DOHH2 (cell line): ENCODE measurements around the gene GNAT1.

Source experiments
- EZH2phosphoT487 ChIP-seq: fragments of 200-600 bp; sonication (generic); IDR thresholded peaks from 2 replicates; pipeline ENCODE4 v1.6.1; 2017; ENCODE audit warnings: borderline replicate concordance, mild to moderate bottlenecking, antibody characterized with exemption, low read length, moderate library complexity, mixed read lengths
- TF ChIP-seq, protein P1 (sequence below): fragments of 200-600 bp; sonication (generic); IDR thresholded peaks from one replicate; pipeline ENCODE4 v1.5.1; 2014; ENCODE audit warnings: antibody characterized with exemption, mild to moderate bottlenecking, low read depth, low read length; ENCODE audit not compliant: poor library complexity, severe bottlenecking

DNA sequence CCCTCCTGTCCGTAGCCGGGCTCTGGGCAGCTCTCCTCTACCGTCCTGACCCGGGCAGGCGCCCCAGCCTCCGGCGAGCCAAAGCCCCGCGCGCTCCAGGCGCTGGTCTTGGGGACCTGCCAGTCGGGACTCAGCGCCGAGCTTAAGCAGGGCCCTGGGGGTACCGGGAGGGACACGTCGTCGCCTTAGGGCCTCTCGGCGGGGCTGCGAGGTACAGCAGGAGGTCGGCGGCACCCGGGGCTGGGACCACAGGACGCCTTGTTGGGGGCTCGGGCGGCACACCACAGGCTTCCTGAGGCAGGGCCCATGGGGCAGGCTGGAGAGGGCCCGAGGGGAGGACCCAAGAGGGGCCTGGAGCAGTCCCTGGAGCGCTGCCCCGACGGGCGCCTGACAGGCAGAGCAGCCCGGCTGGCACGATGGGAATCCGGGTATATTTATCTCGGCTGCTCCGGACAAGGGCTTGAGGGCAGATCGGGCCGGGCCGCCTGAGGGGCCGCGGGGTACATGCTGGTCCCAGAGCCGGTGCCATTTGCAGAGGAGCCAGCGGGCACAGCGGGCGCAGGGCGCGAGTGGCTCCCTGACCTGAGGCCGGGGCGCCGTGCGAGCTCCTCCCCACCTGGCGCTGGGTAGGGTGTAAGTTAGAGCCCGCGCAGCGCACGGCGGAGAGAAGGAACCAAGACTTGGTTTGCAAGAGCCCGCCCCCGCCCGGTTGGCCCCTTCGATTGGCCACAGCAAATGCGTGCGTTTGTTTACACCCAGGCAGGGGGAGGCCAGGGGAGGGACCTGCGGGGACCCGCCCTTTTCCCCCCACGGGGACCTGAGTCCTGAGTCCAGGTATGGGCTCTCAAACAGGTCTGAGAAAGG is 14.2 kb downstream of the GNAT1 start:
- TF ChIP-seq, protein P1, sequence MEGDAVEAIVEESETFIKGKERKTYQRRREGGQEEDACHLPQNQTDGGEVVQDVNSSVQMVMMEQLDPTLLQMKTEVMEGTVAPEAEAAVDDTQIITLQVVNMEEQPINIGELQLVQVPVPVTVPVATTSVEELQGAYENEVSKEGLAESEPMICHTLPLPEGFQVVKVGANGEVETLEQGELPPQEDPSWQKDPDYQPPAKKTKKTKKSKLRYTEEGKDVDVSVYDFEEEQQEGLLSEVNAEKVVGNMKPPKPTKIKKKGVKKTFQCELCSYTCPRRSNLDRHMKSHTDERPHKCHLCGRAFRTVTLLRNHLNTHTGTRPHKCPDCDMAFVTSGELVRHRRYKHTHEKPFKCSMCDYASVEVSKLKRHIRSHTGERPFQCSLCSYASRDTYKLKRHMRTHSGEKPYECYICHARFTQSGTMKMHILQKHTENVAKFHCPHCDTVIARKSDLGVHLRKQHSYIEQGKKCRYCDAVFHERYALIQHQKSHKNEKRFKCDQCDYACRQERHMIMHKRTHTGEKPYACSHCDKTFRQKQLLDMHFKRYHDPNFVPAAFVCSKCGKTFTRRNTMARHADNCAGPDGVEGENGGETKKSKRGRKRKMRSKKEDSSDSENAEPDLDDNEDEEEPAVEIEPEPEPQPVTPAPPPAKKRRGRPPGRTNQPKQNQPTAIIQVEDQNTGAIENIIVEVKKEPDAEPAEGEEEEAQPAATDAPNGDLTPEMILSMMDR: no peak
- TF ChIP-seq EZH2phosphoT487: peak; percentile 92; the same call in 1 of the 2 replicates
